ENCODE data around the gene SLC37A1.

GRCh38 chr21:42542196-42542595 lies 28.5 kb downstream of the SLC37A1 start:
- no peak for TF ChIP-seq CTCF (conservative IDR thresholded peaks at IDR 0.05)
- TF ChIP-seq EZH2 (IDR thresholded peaks at IDR 0.05; ENCODE audit: low read depth): no peak
